Lung microvascular endothelial cell (primary cell): Measurements from ENCODE around the gene FXYD2. TPM values are rescaled to one million over a fixed set of nuclear protein-coding genes. Genes with fewer than 3 reads are reported as not detected.

Source experiments
- DNase-seq, 2 donors: peaks; one replicate each; pipeline versions ENCODE4 v3.0.0 to v3.0.0-alpha.2; 2010; ENCODE audit warnings: low read depth in 2 of 2
- total RNA-seq: library from RNA; depleted of rRNA; stranded (reverse); fragments of >200 nt; gene quantifications from 2 replicates; pipeline ENCODE4 v1.2.1, GENCODE V29; 2014

FXYD2 gene
- total RNA-seq, 1 donor from 2014 or later = 1.8 TPM

DNA sequence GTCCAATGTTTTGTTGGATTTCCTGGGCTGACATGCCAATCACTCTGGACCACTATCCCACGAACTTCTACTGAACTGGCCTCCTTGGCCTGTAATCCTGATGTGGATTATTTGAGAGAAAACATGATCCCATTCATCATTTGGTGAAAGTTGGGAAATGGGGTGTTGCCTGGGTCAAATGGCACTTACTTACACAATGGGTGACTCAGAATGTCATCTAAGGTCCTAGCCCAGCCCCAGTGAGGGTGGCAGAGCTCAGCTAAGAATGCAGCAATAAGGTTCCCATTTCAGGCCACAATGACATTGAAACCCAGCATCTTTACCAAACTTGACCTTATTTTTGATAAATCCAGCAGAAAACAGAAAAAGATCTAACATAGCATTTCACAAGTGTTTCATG, 19.5 kb downstream of the FXYD2 start:
- peak in 1 of 2 donors; percentile 24 for DNase-seq

GRCh38 chr11:117803896-117804295, 20.6 kb downstream of the FXYD2 start:
- DNase-seq = no peak

- DNase-seq = no peak
Measured at GRCh38 chr11:117799634-117800033, 24.9 kb downstream of the FXYD2 start.

- no peak for DNase-seq
Measured at GRCh38 chr11:117796872-117797529, 27.5 kb downstream of the FXYD2 start, which contains the start of gene DSCAML1. DSCAML1 (minus strand) TSS chr11:117797216; CDS start chr11:117797079, 137 bp downstream.

DNA sequence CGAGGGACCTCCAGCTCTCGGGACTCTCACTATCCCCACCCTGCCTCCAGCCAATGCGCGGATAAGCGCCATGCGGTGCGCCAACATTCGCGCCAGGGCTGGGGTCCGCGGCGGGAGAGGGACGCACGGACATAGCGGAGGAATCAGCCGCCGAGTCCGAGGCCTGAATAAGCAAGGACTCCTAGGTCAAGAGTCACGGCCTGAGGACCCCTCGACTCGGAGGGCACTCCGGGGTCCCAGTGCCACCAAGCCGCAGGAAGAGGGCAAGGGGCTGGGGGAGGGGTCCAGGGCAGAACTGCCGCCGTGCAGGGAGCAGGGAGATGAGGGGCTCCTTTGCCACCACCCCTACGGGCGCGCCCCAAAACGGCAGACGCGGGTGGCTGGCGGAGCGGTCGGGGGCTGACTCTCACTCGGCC, 28.1 kb downstream of the FXYD2 start:
- no peak for DNase-seq

GRCh38 chr11:117795638-117796455, 28.7 kb downstream of the FXYD2 start:
- DNase-seq = no peak

GRCh38 chr11:117794772-117795629, 29.5 kb downstream of the FXYD2 start:
- DNase-seq = no peak

GRCh38 chr11:117794135-117794534, 30.4 kb downstream of the FXYD2 start:
- no peak for DNase-seq

DNA sequence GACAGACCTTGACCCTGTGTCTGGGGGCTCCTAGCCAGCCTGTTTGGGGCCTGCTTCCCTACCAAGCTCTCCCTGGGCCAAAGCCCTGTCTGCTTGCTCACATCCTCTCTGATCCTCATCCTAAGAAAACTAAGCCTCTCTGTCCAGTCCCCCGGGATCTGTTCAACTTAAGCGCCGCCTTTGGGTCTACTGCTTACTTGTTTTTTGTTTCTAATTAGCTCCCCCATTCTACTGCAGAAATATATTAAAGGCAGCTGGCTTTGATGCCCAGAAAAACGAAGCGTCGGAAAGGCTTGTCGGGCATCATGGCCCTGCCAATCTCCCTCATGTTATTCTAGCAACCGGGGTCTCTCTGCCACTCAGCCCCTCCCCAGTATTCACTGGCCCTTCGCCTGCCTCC, 31.0 kb downstream of the FXYD2 start:
- DNase-seq = no peak

GRCh38 chr11:117792992-117793391, 31.6 kb downstream of the FXYD2 start:
- no peak for DNase-seq

- no peak for DNase-seq
Measured at GRCh38 chr11:117792241-117792640, 32.3 kb downstream of the FXYD2 start.

GRCh38 chr11:117790279-117790678, 34.3 kb downstream of the FXYD2 start:
- no peak for DNase-seq

DNA sequence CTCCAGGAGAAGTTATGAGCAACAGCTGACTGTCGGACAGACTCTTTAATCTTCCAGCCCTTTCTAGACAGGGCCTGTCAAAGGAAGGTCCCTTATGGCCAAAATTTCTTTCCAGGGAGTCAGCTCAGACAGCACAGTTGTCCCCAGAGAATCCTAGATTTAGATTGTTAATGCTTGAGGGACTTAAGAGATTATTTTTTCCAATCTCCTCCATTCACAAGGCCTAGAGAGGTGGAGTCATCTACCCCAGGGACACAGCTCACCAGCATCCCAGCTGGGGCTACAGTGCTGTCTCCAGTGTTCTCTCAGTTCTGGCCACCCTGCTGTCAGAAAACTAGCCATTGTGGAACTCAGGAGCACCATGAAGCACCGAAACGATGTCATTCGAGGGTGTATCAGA, 35.3 kb downstream of the FXYD2 start:
- no peak for DNase-seq

DNA sequence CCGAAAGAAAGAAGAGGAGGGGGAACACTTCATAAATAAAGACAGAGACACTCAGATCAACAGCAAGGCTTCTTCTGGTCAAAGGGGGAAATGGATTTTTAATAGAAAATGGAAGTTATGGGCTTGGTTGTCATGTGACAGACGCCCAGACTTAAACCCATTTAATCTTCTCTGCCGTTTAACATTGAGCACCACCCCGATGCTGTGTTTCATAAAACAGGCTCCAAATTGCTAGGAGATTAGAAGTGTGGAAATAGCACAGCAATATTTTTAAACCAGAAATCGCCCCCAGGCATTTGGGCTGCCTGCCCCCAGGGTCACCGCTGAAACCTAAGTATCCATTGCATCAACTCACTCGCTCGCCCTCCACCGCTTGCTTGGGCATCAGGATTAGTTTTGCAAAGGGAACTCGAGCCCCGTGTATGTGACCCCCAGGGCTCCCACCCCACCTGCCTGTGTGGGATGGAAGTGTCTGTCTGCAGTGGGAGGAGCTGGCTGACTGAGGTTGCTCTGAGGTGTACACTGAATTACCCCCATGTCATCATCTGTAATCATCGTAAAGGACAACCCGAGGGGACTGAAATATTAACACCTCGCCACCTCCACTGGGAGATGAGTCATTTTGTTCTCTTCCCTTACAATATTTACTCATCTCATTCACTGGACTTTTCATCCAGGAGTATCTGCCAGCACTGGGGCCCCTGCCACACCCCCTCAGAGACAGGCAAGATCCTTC, 38.2 kb downstream of the FXYD2 start:
- no peak for DNase-seq

DNA sequence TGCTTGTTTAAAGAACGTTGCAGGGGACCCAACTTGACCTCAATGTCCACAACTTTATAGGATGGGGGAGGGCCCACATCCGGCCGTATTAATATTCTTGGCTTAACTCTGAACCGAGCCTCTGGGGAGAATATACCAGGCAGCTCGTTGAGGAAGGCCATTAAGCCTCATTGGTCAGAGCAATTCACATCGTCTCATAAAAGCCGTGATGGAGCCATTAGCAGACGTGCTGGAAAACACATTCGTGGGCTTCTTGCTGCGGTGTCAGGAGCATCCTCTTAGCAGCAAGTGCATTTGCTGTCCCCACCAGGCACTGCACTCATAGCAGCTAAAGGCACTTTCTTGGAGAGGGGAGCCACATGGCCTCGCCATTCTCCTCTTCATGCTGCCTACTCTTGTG, 42.4 kb downstream of the FXYD2 start:
- DNase-seq = no peak

DNA sequence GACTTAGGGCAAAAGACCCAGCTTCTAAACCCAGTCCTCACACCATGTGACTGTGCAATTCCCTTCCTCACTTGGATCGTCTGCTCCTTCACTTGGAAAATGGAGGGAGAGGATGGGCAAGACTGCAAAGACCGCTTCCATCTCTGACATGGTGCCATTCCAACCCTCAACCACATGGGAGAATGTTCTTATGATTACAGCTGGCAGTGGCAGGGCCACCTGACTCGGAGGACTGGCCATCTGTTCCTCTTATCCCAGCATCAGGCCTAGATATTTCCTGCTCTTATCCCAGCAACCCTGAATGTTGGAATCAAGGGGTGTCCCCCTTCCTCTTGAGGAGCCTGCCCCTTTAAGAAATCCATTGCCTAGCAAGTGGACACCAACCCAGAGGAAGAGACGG, 42.9 kb downstream of the FXYD2 start:
- DNase-seq = no peak

DNA sequence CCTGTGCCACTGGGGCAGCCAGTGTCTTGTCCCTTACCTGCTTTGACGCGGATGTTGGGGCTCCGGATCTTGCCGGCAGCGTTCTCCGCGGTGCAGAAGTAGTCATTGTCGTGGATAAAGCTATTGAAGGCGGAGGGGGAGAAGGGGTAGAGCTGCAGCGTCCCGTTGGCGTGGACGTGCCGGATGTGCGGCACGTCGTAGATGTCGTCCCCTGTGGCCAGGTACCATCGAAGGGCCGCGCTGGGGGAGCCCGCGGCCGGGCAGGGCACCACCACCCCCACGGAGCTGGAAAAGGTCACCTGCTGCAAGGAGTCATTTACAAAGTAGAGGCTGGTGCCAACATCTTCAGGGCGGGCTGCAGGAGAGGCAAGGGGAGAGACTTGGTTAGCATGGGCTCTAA, 44.1 kb downstream of the FXYD2 start:
- no peak for DNase-seq

DNA sequence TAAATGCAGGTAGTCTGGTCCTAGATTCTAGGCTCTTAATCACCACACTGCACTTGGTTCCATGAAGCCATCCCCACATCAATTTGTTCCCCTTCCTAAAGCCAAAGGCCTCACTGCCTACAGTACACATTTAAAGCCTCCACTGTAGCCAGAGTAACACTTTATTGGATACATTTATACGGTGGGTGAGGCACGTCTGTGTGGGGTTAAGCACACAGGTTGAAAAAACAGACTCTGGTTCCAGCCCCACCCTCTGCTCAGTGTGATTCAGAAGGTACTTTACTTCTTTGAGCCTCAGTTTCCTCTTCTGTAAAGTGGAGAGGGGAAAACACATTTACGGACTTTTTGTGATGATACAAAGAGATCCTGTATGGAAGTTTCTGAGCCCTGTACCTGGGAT, 50.0 kb downstream of the FXYD2 start:
- DNase-seq = no peak

DNA sequence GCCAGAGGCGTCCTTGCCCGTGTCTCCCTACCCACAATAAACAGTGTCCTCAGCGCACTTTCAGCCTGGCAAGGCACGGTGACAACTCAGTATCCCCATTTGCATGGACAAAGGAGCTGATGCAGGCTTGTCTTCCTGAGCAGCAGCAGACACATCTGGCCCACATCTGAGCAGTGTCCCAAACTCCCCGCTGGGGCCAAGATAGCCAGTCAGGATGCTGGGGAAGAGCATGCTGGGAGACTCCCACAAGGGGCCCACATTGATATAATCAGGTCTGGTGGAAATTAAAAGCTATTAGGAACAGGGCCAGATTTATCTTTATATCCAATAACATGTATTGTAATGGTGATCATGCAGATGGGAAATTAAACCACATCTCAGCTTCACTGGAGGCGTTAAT, 52.2 kb downstream of the FXYD2 start:
- DNase-seq = no peak

DNA sequence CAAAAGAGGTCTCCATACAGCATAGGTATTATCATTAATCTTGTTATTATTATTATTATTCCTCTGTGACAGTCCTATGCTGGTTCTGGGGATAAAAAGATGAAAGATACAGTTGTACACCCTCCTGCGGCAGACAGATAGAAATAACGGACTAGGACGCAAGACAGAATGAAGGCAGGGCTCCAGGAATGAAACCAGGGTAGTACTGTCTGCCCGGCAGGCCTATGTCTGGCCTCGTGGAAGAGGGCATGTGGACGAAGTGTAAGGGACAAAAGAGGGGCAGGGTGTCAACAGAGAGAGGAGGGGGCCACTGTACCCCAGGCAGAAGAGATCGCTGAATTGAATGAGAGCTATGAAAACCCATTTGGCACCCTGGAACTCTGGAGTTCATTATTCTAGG, 52.7 kb downstream of the FXYD2 start:
- no peak for DNase-seq

DNA sequence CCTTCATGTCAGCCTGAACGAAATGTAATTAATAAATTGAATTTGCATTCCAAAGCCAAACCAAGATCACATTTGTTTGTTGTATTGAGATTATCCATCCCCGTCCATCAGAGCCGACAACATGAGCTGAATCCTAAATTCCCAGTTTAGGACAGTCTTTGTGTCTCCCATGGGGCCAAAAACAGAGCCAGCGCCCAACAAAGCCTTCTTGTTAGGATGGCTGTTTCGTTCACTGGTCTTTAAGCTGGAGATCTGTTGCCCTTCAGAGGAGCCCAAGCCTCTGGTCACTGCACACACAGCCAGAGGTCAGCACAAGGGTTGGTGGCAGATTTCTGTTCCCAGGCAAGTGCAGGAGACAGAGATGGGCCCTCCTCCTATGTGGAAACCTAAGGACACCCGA, 53.3 kb downstream of the FXYD2 start:
- DNase-seq = no peak
